HCT116 (cell line): ENCODE results near the gene CHRNA7.

ENCODE experiments used
- CTCF ChIP-seq, 3 experiments: fragments of 200-600 bp in 1 of 3; sonication (generic) in 1 of 3; IDR thresholded peaks in 2 of 3; conservative IDR thresholded peaks in 1 of 3; 2 replicates each; pipeline ENCODE4 v1.5.1; 2012 to 2017; ENCODE audit warnings: low read depth in 2 of 3, low read length in 2 of 3, antibody characterized with exemption in 1 of 3, borderline replicate concordance in 1 of 3, control low read depth in 1 of 3, mild to moderate bottlenecking in 1 of 3, mixed read lengths in 1 of 3, mixed run types in 1 of 3, moderate library complexity in 1 of 3; ENCODE audit not compliant: insufficient read depth in 1 of 3
- EGR1 ChIP-seq: IDR thresholded peaks from 2 replicates; pipeline ENCODE4 v1.6.1; 2012; ENCODE audit warnings: low read depth
- ELF1 ChIP-seq: IDR thresholded peaks from 2 replicates; pipeline ENCODE4 v1.6.1; 2012; ENCODE audit warnings: low read depth, borderline replicate concordance
- EZH2 ChIP-seq: fragments of 200-600 bp; sonication (generic); IDR thresholded peaks from 2 replicates; pipeline ENCODE4 v1.6.1; 2017; ENCODE audit warnings: antibody characterized with exemption, mixed run types
- EZH2phosphoT487 ChIP-seq: fragments of 200-600 bp; IDR thresholded peaks from 2 replicates; pipeline ENCODE4 v1.6.1; 2018; ENCODE audit warnings: antibody characterized with exemption, borderline replicate concordance
- MAX ChIP-seq: IDR thresholded peaks from 2 replicates; pipeline ENCODE4 v1.6.1; 2012
- POLR2A ChIP-seq: IDR thresholded peaks from 2 replicates; pipeline ENCODE4 v1.7.0; 2011; ENCODE audit warnings: borderline replicate concordance; ENCODE audit not compliant: insufficient read depth, insufficient read length; ENCODE audit errors: extremely low read depth
- POLR2AphosphoS5 ChIP-seq: IDR thresholded peaks from 2 replicates; pipeline ENCODE4 v1.6.1; 2011; ENCODE audit warnings: mild to moderate bottlenecking, low read depth, low read length, moderate library complexity
- RAD21 ChIP-seq: IDR thresholded peaks from 2 replicates; pipeline ENCODE4 v1.6.1; 2012; ENCODE audit warnings: low read depth, mild to moderate bottlenecking
- REST ChIP-seq: IDR thresholded peaks from 2 replicates; pipeline ENCODE4 v1.6.1; 2012; ENCODE audit warnings: low read depth
- ZNF274 ChIP-seq: fragments of 200-500 bp; sonication (Bioruptor generic); IDR thresholded peaks from 2 replicates; pipeline ENCODE4 v1.6.1; 2014; ENCODE audit warnings: mild to moderate bottlenecking, low read depth, low read length, inconsistent platforms

- TF ChIP-seq REST (no peak), POLR2AphosphoS5 (no peak), EZH2 (no peak), CTCF (IDR thresholded peaks at IDR 0.05 in 2 of 3, conservative IDR thresholded peaks at IDR 0.05 in 1 of 3; ENCODE audit: borderline replicate concordance in 1 of 3, insufficient read depth in 1 of 3, low read depth in 2 of 3, low read length in 2 of 3) (no peak), POLR2A (no peak), ELF1 (no peak), RAD21 (no peak), MAX (no peak), ZNF274 (no peak), EGR1 (no peak), EZH2phosphoT487 (no peak)
Measured at GRCh38 chr15:32106401-32107381, 76.4 kb downstream of the CHRNA7 start.
